Kasumi-1 (cell line): ENCODE results near the gene UBE2K.
"Not testable (repeated sequence)": the region's sequence is repeated elsewhere in the genome, so short reads cannot be mapped to it uniquely, and the experiment has no call there.

Experiments used
- DNase-seq, 2 experiments: peaks; one replicate each; lab custom pipeline; 2025; lab: John Stamatoyannopoulos, UW

UBE2K gene

DNA sequence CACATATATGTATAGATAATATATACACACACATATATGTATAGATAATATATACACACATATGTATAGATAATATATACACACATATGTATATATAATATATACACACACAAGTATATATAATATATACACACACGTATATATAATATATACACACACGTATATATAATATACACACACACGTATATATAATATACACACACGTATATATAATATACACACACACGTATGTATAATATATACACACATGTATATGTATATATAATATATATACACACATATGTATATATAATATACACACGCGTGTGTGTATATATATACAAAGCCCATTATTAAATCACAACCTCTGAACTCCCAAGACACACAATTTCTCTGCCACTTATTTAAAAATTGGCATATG is 8.0 kb upstream of the UBE2K start:
- no peak for DNase-seq

DNA sequence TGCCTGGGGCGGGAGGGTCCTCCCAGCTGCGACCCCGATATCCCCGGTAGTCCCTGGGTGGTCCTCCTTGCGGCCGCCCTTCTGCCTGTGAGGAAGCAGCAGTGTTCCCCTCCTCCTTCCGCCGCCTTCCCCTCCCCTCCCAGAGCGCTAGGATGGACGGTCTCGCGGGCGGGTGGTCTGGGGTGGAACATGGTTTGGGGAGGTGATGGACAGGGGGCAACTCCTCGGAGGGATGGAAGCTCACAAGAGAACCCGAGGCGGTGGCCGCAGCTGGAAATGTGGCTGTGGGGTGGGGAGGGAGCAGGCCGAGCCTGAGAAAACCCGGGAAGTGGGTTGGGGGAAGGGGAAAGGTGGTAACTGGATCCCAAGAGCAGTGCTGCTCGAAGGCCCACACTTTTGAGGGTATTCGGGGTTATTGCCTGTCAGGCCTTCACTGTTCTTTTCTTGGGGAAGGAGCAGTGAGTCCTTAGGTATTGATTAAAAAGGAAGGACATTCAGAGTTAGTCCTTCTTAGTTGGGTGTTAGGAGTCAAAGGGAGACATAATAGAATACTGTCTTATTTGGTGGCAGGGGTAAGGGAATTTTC is 581 bp downstream of the UBE2K start:
- DNase-seq: peak in 1 of 2 experiments; percentile 51

DNA sequence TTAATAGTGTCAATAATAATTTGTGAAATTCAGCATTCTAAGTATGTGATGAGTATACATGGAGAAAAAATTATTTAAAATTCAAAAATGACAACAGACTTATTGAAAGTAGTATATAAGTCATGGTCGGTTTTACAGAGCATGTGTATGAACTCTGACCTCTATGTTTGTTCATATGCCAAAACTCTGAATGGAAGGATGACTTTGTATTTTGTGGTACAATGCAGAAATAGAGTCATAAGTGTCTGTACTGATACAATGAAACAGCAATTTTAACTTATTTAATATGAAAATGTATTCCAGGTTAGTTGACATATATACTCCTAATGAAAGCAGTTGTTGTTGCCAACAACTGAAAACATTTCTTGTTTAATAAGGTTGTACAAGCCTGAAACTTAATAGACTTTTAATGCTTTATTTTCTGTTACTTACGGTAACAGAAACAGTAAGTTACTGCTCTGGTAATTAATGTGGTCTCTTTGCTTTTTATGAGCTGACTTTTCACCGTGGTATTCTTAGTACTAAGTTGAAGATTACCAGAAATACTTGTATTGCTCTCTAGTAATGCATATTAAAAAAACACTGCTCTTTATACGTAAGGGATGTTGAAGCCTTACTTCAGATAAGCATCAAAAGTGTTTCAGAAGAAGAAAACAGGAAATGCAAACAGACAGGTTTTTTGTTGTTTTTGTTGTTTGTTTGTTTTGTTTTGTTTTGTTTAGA is 1.9 kb downstream of the UBE2K start:
- DNase-seq: peak in 1 of 2 experiments; percentile 22

DNA sequence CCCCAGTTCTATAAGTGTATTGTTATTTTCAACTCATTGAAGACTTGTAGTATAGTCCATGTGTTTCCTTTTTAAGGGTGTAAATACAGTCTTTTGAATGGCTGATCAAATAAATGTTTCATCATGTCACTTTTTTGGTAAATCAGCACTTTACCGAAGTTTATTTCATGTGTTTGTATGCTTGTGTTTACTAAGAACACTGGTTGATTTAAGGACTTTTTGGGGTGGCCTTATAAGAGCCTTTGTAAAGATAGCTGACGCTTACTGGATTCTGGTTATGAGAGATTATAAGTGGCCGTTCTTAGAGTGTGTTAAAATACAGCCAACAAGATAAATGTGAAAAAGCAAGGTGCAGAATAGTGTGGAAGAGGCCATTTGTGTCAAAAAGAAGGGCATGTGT is 2.6 kb downstream of the UBE2K start:
- DNase-seq: no peak

DNA sequence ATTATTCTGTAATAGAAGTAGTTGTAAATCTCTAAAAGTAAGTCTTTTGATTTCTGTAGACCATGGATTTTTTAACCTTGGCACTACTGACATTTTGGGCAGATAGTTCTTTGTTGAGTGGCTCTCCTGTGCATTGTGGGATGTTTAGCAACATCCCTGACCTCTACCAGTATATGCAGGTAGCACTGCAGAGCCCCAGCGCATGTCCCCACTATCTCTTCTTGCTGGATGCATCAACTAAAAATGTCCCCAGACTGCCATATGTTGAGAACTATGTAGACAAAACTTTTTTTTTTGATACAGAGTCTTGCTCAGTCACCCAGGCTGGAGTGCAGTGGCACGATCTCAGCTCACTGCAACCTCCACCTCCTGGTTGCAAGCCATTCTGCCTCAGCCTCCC is 4.8 kb downstream of the UBE2K start:
- DNase-seq: no peak

DNA sequence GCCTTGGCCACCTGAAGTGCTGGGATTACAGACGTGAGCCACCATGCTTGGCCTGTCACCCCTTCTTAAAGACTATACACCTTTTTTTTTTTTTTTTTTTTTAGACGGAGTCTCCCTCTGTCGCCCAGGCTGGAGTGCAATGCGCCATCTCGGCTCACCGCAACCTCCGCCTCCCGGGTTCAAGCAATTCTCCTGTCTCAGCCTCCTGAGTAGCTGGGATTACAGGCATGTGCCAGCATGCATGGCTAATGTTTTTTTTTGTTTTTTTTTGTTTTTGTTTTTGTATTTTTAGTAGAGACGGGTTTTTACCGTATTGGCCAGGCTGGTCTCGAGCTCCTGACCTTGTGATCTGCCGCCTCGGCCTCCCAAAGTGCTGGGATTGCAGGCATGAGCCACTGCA is 6.9 kb downstream of the UBE2K start:
- not testable (repeated sequence) for DNase-seq

DNA sequence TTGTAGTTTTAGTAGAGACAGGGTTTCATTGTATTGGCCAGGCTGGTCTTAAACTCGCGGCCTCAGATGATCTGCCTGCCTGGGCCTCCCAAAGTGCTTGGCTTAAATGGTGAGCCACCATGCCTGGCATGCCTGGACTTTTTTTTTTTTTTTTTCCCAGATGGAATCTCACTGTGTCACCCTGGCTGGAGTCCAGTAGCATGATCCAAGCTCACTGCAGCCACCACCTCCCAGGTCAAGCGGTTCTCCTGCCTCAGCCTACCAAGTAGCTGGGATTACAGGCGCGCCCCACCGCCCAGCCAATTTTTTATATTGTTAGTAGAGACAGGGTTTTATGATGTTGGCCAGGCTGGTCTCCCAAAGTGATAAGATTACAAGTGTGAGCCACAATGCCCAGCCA is 8.4 kb downstream of the UBE2K start:
- no peak for DNase-seq

DNA sequence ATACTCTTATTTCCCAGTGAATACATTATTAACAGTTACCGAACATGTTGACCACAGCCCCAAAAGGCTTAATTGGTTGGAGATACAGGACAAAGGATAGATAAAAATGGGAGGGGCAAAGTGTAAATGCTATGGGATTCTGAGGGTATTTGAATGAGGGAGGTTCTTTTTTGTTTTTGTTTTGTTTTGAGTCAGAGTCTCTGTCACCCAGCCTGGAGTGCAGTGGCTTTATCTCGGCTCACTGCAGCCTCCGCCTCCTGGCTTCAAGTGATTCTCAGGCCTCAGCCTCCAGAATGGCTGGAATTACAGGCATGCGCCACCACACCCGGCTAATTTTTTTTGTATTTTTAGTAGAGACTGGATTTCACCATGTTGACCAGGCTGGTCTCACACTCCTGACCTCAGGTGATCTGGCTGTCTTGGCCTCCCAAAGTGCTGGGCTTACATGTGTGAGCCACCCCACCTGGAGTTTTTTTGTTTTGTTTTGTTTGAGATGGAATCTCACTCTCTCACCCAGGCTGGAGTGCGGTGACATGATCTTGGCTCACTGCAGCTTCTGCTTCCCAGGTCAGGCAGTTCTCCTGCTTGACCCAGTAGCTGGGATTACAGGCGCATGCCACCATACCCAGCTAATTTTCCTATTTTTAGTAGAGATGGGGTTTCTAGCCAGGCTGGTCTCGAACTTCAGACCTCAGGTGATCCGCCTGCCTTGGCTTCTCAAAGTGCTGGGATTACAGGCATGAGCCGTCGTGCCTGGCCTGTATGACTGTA is 9.0 kb downstream of the UBE2K start:
- no peak for DNase-seq

DNA sequence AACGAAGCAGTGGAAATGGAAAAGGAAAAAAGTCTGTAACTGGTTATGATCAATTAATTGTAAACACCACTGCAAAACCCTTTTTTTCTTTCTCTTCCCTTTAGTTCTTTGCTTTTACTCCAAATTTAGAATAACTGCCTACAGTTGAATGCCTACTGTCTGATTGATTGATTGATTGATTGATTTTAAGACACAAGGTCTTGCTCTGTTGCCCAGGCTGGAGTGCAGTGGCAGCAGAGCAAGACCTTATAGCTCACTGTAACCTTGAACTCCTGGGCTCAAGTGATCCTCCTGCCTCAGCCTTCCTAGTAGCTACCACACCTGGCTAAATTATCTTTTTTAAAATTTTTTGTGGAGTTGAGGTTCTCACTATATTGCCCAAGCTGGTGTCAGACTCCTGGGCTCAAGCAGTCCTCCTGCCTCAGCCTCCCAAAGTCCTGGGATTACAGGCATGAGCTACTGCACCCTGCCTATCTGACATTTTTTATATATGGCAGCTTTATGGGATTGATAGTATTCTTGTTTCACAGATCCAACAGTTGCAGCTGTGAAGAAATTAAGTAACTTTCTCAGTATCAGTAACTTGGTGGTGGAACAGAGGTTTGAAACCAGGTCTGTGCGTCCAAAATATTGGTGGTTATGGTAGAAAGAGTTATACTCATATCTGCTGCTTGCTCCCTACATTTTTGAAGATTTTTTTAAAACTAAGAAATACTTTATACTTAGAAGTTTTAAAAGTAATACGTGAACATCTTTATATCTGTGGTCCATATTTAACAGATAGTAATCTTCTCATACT is 12.4 kb downstream of the UBE2K start:
- no peak for DNase-seq

DNA sequence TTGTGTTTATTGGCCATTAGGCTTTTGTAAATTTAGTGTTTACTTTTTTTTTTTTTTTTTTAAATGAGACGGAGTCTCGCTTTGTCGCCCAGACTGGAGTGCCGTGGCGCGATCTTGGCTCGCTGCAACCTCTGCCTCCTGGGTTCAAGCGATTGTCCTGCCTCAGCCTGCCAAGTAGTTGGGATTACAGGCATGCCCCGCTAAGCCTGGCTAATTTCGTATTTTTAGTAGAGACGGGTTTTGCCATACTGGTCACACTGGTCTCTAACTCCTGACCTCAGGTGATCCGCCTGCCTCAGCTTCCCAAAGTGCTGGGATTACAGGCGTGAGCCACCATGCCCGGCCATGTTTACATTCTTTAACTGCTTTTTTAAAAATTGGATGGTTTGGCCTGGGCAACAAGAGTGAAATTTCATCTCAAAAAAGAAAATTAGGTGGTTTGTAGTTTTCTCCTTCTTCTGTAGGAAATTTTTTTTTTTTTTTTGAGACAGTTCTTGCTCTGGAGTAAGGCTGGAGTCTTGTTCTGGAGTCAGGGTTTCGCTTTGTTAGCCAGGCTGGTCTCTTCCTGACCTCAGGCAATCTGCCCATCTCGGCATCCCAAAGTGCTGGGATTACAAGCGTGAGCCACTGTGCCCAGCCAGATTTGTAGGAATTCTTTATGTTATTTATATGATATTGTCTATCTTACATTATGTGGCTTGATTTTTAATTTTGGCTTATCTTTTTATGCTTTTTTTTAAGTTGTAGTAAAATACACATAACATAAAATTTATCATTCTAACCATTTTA is 15.1 kb downstream of the UBE2K start:
- no peak for DNase-seq

DNA sequence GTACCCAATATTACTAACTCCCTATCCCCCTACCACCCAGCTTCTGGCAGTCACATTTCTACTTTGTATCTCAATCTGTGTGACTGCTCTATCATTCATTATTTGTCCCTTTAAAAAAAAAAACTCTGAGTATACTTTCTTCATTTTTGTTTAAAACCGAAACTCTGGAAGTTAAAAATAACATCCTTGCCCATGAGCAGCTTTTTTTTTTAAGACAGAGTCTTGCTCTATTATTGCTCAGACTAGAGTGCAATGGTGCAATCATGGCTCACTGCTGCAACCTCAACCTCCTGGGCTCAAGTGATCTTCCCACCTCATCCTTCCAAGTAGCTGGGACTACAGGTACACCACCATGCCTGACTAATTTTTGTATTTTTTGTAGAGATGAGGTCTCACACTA is 15.8 kb downstream of the UBE2K start:
- DNase-seq: no peak

DNA sequence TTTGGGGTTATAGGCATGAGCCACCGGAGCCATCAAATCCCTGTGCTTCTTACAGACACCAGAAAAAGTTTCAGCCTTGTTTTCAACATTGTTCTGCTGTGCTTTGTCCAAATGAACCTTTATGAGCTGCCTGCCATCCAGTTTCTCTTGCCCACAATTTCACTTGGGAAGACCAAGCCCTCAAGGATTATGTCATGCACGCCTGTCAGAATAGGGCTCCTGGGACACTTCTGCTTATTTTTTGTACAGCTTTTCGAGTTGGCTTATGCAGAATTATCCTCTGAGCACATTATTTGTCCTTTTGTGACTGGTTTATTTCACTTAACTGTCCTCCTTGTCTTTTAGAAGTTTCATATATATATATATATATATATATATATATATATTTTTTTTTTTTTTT is 16.2 kb downstream of the UBE2K start:
- DNase-seq: peak in 1 of 2 experiments; percentile 20

DNA sequence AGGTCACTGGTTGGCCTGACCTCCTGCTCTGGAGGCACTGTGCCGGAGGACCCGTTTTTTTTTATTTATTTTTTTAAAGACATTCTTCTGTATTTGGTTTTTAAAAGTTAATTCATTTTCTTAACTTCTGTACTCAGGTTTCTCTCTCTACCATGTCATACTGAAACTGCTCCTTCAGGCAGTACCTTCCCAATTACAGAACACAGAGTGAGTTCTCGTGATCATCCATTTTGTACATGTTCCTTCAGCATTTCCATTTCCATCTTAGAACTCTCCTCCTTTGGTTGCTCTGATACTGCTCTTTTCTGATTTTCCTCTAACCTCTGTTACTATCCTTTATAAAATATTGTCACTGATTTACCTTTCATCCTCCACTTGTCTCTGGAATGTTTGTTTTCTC is 17.9 kb downstream of the UBE2K start:
- DNase-seq: no peak

DNA sequence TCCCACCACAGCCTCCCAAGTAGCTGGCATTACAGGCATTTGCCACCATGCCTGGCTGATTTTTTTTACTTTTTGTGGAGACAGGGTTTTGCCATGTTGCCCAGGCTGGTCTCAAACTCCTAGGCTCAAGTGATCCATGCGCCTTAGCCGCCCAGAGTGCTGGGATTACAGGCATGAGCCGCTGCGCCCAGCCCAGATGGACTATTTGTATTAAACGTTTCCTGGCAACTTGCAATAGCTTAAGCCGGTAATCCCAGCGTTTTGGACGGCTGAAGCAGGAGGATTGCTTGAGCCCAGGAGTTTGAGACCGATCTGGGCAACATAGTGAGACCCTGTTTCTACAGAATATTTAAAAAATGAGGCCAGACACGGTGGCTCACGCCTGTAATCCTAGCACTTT is 18.4 kb downstream of the UBE2K start:
- no peak for DNase-seq

DNA sequence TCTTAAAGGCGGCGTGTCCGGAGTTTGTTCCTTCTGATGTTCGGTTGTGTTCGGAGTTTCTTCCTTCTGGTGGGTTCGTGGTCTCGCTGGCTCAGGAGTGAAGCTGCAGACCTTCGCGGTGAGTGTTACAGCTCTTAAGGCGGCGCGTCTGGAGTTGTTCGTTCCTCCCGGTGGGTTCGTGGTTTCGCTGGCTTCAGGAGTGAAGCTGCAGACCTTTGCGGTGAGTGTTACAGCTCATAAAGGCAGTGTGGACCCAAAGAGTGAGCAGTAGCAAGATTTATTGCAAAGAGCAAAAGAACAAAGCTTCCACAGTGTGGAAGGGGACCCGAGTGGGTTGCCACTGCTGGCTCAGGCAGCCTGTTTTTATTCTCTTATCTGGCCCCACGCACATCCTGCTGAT is 19.8 kb downstream of the UBE2K start:
- DNase-seq: not testable (repeated sequence)

DNA sequence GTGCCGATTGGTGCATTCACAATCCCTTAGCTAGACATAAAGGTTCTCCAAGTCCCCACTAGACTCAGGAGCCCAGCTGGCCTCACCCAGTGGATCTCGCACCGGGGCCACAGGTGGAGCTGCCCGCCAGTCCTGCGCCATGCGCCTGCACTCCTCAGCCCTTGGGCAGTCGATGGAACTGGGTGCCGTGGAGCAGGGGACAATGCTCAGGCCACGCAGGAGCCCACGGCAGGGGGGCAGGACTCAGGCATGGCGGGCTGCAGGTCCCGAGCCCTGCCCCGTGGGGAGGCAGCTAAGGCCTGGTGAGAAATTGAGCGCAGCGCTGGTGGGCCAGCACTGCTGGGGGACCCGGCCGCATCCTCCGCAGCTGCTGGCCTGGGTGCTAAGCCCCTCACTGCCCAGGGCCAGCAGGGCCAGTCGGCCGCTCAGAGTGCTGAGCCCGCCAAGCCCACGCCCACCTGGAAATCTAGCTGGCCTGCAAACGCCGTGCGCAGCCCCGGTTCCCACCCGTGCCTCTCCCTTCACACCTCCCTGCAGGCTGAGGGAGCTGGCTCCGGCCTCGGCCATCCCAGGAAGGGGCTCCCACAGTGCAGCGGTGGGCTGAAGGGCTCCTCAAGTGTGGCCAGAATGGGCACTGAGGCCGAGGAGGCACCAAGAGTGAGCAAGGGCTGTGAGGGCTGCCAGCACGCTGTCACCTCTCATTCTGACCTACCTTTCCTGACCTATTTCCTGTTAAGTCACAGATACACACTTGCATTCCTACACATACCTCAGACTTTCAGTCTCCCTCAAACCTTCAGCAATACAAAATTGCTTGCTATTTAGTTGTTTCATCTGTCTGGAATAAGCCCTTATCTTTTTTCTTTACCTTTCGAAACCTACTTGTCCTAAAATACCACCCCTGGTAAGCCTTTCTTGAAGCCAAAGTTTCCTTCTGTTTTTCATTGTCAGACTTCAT is 20.7 kb downstream of the UBE2K start:
- no peak for DNase-seq

DNA sequence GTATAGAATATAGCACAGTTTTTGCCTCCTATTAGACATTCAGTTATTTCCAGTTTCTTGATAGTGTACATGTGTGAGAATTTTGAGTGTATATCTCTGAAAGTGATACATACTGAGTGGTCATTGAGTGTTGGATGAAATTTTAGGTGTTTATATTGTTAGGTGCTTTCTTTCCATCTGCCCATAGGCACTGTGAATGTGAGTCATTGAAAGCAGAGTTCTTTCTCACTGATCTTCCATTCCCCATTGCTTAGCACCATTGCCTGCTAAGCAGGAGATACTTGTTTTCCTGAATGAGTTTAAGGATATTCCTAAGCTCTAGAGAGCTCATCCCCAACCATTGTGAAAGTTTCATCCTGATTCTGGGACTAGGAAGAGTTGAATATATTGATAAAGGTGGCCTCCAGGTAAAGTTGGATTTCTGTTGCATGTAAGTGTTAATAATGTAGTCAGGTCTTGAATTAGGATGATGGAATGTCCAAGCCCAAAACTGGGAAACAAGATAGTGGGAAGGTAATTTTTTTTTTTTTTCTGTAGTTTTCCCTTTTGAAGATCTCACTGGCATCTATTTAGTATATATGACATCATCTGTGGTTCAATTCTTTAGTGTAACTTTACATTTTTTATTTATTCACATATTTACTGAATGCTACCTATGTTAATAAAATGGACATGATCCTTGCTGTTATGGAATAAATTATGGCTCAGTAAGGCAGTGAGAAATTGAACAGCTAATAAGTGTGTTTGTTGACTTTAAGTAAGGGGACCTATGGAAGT is 22.1 kb downstream of the UBE2K start:
- no peak for DNase-seq

DNA sequence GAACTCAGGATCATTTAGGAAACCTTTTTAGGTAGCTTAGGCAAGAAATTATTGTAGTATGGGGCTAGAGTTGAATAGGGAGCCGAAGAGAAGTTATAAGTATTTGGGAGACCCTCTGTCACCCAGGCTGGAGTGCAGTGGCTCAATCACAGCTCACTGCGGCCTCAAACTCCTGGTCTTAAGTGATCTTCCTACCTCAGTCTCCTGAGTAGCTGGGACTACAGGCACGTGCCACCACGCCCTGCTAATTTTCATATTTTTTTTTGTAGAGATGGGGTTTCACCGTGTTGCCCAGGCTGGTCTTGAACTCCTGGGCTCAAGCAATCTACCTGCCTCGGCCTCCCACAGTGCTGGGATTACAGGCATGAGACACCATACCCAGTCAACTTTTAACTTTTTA is 23.3 kb downstream of the UBE2K start:
- DNase-seq: not testable (repeated sequence)

DNA sequence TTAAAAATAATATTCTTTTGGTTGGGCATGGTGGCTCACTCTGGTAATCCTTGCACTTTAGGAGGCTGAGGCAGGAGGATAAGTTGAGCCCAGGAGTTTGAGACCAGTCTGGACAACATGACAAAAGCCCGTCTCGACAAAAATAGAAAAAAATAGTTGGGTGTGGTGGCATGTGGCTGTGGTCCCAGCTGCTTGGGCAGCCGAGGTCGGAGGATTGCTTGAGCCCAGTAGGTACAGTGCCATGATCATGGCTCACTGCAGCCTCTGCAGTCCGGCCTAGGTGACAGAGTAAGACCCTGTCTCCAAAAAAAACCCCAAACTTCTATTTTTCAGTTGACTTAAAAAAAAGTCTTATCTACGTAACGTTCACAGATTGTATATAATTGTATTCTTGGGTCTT is 23.9 kb downstream of the UBE2K start:
- DNase-seq: no peak

DNA sequence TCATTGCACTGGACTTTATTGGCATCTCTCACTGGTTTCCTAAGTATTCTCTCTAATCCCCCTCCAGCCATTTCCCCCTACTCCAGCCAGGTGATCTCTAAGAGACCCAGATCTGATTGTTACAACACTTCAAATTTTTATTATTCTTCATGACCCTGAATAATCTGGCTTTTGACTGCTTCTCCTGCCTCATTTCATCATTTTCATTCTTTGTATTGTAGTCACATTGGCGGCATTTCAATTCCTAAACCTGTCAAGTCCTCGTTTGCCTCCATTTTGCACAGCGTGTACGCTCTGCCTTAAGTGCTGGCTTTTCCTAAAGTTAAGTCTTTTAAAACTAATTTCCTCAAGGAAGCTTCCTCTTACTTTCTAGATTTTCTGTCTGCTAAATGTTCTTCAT is 31.6 kb downstream of the UBE2K start:
- no peak for DNase-seq
